GM20000 (cell line): ENCODE results near the gene AKR1B1.

Experiments
- DNase-seq: peaks from one replicate; pipeline ENCODE4 v3.0.0; 2012; ENCODE audit warnings: low spot score
- CTCF ChIP-seq: IDR thresholded peaks from 2 replicates; pipeline ENCODE4 v1.5.1; 2012; ENCODE audit warnings: mild to moderate bottlenecking, control low read depth; ENCODE audit errors: extremely low read depth, missing control alignments

AKR1B1 gene

GRCh38 chr7:134462337-134462925, 3.5 kb upstream of the AKR1B1 start:
- no peak for DNase-seq
- no peak for TF ChIP-seq CTCF

- no peak for DNase-seq
- no peak for TF ChIP-seq CTCF
These were observed 3.0 kb upstream of the AKR1B1 start for GRCh38 chr7:134461916-134462315.

GRCh38 chr7:134459981-134460380, 1.1 kb upstream of the AKR1B1 start:
- DNase-seq: no peak
- TF ChIP-seq CTCF: no peak

- peak; percentile 25 for TF ChIP-seq CTCF
- DNase-seq: peak; percentile 74
These were observed 527 bp downstream of the AKR1B1 start for GRCh38 chr7:134458341-134458805.

- DNase-seq: no peak
- TF ChIP-seq CTCF: no peak
These were observed 1.7 kb downstream of the AKR1B1 start for GRCh38 chr7:134457210-134457609.

GRCh38 chr7:134454277-134454676, 4.6 kb downstream of the AKR1B1 start:
- DNase-seq: peak; percentile 25
- TF ChIP-seq CTCF: no peak

- no peak for DNase-seq
- TF ChIP-seq CTCF: no peak
These were observed 5.4 kb downstream of the AKR1B1 start for GRCh38 chr7:134453518-134453917.
